Kidney glomerular epithelial cell (primary cell): ENCODE data around the gene INTS3.
A peak's percentile ranks its signal among the peaks of the same experiment; 100 is the strongest.

Source experiments
- DNase-seq: peaks from one replicate; lab custom pipeline; 2025; lab: John Stamatoyannopoulos, UW

The INTS3 gene, protein sequence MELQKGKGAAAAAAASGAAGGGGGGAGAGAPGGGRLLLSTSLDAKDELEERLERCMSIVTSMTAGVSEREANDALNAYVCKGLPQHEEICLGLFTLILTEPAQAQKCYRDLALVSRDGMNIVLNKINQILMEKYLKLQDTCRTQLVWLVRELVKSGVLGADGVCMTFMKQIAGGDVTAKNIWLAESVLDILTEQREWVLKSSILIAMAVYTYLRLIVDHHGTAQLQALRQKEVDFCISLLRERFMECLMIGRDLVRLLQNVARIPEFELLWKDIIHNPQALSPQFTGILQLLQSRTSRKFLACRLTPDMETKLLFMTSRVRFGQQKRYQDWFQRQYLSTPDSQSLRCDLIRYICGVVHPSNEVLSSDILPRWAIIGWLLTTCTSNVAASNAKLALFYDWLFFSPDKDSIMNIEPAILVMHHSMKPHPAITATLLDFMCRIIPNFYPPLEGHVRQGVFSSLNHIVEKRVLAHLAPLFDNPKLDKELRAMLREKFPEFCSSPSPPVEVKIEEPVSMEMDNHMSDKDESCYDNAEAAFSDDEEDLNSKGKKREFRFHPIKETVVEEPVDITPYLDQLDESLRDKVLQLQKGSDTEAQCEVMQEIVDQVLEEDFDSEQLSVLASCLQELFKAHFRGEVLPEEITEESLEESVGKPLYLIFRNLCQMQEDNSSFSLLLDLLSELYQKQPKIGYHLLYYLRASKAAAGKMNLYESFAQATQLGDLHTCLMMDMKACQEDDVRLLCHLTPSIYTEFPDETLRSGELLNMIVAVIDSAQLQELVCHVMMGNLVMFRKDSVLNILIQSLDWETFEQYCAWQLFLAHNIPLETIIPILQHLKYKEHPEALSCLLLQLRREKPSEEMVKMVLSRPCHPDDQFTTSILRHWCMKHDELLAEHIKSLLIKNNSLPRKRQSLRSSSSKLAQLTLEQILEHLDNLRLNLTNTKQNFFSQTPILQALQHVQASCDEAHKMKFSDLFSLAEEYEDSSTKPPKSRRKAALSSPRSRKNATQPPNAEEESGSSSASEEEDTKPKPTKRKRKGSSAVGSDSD

GRCh38 chr1:153727463-153728304 lies at the start of gene INTS3:
TSS of gene INTS3 (plus strand) at chr1:153728050. CDS start at chr1:153728635, 585 bp downstream.
- DNase-seq: peak; percentile 98

DNA sequence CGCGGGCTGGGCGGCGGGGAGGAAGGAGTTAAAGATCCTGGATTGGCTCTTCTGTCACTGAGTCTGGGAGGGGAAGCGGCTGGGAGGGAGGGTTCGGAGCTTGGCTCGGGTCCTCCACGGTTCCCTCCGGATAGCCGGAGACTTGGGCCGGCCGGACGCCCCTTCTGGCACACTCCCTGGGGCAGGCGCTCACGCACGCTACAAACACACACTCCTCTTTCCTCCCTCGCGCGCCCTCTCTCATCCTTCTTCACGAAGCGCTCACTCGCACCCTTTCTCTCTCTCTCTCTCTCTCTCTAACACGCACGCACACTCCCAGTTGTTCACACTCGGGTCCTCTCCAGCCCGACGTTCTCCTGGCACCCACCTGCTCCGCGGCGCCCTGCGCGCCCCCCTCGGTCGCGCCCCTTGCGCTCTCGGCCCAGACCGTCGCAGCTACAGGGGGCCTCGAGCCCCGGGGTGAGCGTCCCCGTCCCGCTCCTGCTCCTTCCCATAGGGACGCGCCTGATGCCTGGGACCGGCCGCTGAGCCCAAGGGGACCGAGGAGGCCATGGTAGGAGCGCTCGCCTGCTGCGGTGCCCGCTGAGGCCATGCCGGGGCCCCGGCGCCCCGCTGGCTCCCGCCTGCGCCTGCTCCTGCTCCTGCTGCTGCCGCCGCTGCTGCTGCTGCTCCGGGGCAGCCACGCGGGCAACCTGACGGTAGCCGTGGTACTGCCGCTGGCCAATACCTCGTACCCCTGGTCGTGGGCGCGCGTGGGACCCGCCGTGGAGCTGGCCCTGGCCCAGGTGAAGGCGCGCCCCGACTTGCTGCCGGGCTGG lies 49.1 kb upstream of the INTS3 start, which contains the start of gene NPR1:
Gene NPR1, plus strand, starts transcription at position 170 of the 818 bp plus-strand sequence. Its CDS starts 421 bp downstream, at position 591.
- no peak for DNase-seq

DNA sequence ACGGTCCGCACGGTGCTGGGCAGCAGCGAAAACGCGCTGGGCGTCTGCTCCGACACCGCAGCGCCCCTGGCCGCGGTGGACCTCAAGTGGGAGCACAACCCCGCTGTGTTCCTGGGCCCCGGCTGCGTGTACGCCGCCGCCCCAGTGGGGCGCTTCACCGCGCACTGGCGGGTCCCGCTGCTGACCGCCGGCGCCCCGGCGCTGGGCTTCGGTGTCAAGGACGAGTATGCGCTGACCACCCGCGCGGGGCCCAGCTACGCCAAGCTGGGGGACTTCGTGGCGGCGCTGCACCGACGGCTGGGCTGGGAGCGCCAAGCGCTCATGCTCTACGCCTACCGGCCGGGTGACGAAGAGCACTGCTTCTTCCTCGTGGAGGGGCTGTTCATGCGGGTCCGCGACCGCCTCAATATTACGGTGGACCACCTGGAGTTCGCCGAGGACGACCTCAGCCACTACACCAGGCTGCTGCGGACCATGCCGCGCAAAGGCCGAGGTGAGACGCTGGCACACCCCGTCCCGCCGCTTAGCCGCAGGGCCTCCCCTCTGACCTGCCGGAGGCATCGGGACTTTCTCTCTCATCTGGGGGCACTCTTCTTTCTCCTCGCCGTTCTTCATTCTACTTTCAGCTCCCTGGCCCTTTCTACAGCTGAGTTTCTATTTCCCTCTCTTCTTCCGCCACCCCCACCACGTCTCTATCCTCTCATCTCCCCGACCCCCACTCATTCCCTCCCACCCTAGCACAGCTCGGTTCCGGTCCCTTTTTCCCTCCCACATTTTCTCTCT lies 48.3 kb upstream of the INTS3 start:
- no peak for DNase-seq

DNA sequence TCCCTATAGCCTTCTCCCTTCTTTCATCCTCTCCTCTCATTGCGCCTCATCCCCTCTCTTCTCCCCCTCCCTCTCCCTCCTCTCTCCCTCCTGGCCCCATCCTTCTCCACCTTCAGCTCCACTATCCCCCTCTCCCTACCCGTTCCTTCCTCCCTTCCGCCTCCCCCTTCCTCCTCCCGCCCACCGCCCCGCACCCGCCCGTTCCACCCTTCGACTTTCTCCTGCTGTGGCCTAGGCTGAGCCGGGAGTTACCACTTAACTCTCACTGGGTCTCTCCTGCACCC lies 47.8 kb upstream of the INTS3 start:
- no peak for DNase-seq

- DNase-seq: no peak
Measured at GRCh38 chr1:153682730-153683129, 45.1 kb upstream of the INTS3 start.

DNA sequence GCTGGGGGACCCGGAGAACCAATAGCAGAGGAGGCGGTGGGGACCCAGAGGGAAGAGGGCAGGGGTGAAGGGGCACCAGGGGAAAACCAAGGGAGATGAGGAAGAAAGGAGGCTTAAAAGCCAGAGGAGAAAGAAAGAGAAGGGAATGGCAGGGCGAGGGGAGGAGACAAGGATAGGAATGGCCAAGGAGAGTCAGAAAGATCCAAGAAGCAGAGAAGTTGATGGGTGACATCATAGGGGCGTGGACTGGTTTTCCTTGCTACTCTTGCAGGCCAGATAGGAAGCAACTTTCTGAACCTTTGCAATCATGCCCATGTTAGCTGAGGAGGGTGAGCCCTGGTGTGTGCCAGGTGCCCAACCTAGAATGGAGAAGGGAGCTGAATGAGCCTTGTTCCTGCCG lies 44.0 kb upstream of the INTS3 start:
- peak; percentile 34 for DNase-seq

DNA sequence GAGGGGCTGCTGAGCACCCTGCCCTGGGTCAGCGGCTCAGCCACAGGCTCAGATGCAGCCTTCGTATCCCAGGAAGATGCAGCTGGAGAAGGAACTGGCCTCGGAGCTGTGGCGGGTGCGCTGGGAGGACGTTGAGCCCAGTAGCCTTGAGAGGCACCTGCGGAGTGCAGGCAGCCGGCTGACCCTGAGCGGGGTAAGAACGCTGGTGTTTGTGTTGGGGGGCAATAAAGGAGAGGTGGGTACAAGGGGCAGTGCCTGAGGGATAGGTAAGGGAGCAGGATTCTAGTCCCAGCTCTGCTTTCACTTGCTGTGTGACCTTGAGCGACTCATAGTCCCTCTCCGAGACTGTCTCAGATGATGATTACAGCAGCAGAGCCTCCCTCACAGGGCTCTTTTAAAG lies 43.0 kb upstream of the INTS3 start:
- no peak for DNase-seq

- DNase-seq: no peak
Measured at GRCh38 chr1:153685544-153686340, 42.1 kb upstream of the INTS3 start.

DNA sequence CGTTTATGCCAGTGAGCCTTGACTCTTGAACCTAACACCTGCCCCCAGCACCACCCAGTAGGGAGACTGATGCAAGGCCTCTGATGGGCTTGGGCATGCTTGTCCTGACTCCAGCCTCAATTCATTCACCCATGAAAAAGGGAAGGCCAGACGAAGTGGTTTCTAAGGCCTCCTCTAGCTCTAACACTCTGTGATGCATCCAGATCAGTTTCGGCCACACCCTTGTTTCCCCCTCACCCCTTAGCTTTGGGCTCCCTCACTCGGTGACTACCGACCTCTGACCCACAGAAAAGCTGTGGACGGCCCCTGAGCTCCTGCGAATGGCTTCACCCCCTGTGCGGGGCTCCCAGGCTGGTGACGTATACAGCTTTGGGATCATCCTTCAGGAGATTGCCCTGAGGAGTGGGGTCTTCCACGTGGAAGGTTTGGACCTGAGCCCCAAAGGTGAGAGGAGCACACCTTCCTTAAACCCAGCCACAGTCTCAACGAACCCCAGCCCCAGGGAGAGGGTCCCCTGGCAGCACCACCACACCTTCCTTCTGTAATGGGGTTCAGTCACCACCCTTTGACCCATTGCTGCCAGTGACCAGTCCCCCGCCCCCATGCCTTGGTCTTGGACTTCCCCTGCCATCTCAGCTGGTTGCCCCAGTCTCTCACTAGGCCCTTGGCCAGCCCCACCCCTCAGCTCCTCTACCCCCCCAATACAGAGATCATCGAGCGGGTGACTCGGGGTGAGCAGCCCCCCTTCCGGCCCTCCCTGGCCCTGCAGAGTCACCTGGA lies 40.3 kb upstream of the INTS3 start:
- no peak for DNase-seq

DNA sequence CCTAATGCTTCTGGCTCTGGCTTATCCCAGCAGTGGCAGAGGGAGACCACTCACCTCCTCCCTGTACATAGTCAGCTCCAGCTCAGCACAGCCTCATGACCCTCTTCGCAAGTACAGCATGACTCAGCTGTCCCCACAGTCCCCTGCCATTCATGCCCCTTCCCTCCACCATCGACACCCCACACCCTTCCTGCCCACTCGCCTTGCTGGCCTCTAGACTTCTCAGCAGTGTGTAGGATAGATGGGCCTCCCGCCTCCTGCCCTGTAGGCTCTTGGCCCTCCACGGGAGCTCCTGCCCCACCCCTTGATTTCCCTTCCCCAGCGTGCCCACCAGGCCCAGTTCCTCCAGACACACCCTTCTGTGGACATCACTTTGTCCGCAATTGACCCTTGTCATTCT lies 39.6 kb upstream of the INTS3 start:
- DNase-seq: no peak

- DNase-seq: no peak
Measured at GRCh38 chr1:153688736-153689328, 39.0 kb upstream of the INTS3 start.

DNA sequence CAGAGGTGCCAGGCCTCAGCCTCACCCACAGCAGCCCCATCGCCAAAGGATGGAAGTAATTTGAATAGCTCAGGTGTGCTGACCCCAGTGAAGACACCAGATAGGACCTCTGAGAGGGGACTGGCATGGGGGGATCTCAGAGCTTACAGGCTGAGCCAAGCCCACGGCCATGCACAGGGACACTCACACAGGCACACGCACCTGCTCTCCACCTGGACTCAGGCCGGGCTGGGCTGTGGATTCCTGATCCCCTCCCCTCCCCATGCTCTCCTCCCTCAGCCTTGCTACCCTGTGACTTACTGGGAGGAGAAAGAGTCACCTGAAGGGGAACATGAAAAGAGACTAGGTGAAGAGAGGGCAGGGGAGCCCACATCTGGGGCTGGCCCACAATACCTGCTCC lies 34.4 kb upstream of the INTS3 start:
- no peak for DNase-seq

DNA sequence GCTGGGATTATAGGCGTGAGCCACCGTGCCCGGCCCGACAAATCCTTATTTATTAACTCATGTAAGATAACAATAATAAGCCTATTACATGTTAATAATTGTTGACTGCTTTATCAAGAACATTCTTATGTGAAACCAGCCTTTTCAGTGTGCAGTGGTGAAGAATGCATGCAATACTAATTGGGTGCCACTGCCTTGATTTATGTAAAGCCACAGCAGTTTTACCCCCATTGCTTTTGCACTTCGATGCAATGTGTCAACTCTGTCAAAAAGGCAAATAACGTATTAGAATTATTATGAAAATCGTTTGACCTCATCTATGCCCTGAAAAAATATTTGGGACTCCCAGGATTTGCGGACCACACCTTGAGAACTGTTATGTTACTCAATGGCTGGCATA lies 31.1 kb upstream of the INTS3 start:
- peak; percentile 82 for DNase-seq

GRCh38 chr1:153697191-153698019 lies 30.4 kb upstream of the INTS3 start:
- DNase-seq: peak; percentile 95

- DNase-seq: peak; percentile 98
Measured at GRCh38 chr1:153698020-153698922, 29.6 kb upstream of the INTS3 start.
